ENCODE data around the gene CNTN4.

The CNTN4 gene

DNA sequence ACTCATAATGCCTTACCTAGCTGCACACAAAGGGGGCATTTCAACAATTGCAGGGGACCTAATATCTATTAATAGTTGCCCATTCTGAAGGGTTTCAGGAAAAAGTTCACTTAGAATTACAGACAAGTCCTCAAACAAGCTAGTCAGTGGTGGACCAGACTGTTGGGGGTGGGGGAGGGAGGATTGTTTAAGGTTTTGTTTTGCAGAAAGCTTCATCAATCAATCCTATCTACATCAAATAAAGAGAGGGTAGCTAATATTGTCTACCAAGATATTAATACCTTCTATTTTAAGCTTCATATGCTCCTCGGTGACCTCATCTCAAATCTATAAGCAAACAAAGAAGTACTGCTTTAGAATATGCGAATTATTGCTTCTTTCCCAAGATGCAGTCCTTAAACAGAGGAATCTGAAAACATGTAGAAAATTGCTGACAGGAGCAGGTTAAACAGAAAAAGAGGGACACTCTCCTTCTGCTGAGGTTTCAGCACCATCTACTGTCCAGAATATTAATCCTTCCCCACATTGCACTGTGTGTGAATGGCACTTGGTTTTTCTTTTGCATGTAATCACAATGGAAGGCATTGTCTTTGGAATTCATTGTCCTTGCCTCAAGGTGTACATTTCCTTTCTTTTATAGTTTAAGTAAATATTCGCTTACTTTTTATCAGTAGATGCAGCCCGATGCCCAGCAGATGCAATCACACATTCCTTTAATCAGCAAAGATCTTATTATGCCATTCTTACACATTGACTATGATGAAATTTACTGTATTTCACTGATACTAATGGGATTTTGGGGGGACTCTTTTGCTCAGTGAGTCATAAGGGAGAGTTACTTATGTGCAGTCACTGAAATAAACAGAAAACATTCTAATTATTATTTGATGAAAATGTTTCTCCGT lies 916.8 kb downstream of the CNTN4 start:
- no peak for TF ChIP-seq ZNF274 (IDR thresholded peaks at IDR 0.05; ENCODE audit: low read depth, low read length)
- H3K4me3 ChIP-seq (ENCODE audit: low read length) = no peak overlapping the region

DNA sequence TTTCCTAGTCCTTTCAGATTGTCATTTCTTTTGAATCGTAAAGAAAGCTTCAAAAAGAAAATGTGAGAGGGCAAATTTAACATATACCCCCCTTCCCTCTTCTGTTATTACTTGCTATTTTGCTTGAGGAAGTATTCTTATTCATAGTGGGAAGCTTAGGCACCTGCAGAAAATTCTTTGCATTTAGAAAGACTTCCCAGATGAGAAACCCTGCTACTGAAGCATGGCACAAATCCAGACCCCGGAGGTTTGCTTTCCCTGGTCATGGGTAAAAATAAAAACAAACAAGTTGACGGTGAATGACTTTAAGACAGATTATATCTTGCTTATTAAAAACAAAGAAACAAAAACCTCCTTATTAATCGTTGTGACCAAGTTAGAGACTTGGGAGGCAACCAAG lies 917.6 kb downstream of the CNTN4 start:
- no peak for TF ChIP-seq ZNF274 (IDR thresholded peaks at IDR 0.05; ENCODE audit: low read depth, low read length)
- no peak overlapping the region for H3K4me3 ChIP-seq (ENCODE audit: low read length)

DNA sequence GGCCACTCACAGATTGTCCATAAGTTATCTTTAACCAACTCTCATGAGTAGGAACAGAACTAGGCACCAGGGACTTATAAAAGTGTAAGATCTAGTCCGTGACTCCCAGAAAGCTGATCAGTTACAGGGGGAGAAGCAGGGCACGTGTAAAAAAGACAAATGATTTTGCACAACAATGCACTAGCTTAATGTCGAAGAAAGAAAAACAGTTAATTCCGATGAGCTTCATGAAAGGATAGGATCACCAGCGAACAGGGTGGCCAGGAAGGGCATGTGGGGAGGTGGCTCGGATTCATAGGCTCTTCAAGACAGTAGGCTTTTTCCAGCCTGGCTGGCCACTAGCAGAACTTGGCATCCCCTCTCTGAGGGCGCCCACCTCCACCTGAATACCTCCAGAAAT lies 921.5 kb downstream of the CNTN4 start:
- TF ChIP-seq ZNF274 (IDR thresholded peaks at IDR 0.05; ENCODE audit: low read depth, low read length) = no peak

DNA sequence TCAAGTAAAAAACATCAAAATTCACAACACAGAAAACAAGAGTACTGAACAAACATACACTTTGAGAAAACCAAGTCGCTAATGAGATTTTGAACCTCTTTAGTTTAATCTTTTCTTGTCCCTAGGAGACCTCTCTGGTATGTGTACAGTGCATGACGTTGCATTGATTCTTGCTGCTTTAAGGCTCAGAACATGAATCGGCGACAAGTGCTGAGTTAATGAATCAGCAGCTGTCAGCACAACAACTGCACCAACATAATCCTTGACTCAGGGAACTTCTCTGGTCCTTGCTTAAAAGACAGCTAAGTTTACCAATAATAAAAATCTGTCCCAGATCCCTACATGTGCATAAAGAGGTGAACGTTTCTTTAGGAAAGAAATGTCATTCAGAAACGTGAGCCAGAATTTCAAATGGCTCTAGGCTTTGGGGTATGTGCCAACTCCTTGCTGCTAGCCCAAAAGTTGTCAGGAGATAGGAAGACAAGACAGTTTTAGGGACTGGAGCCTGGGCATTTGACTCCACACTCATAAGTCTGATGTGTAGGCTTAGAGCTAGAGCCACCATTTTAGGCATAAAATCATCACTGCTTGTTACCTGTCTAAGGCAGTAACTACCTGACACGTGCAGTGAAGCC lies 924.6 kb downstream of the CNTN4 start:
- no peak for TF ChIP-seq ZNF274 (IDR thresholded peaks at IDR 0.05; ENCODE audit: low read depth, low read length)
- H3K4me3 ChIP-seq (ENCODE audit: low read length) = no peak overlapping the region

More for the DNA sequence above, 921.5 kb downstream of the CNTN4 start:
- H3K4me3 ChIP-seq (ENCODE audit: low read length) = no peak overlapping the region

DNA sequence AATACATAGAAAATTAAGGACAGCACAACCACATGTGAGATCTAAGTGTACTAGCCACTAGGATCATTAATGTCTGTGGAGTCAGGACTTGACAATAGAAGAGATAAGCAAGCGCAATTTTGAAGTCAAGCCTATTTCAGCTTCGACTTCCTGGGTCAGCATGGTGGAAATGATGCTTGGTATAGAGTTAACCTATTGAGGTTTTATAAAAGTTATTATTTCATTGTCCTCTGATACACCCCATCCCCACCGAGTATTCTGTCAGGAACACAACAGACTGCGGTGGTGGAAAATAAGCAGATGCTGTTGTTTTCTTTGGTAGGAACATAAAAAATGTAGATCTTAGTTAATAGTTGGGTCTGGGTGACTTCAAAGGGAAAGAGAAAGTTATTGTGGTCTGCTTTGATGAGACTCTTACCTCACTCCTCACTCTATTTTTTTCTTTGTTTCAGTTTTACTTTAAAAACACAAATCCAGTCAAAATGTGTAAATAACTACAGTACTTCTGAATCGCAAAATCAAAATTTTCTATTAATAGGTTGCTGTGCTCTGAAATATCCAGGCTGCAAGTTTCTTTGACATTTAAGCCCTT lies 929.4 kb downstream of the CNTN4 start:
- no peak for TF ChIP-seq ZNF274 (IDR thresholded peaks at IDR 0.05; ENCODE audit: low read depth, low read length)
- no peak overlapping the region for H3K4me3 ChIP-seq (ENCODE audit: low read length)

DNA sequence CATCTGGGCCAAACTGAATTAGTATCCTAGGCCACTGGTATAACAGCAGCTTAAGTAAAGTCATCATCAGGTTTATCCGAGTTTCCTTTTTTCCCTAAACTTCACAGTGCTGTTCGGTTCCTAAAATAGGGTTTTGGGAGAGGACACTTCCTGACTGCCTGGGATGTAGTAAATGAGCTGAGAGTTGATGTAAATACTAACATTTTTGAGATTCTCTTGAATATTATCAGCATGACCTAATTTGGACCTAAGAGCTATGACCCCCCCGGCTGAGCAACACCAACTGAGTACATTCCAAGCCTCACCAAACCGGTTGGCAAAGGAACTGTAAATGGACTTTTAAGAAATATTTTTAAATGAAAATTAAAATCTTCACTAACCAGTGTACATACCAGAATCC lies 932.7 kb downstream of the CNTN4 start:
- no peak for TF ChIP-seq ZNF274 (IDR thresholded peaks at IDR 0.05; ENCODE audit: low read depth, low read length)
- no peak overlapping the region for H3K4me3 ChIP-seq (ENCODE audit: low read length)

DNA sequence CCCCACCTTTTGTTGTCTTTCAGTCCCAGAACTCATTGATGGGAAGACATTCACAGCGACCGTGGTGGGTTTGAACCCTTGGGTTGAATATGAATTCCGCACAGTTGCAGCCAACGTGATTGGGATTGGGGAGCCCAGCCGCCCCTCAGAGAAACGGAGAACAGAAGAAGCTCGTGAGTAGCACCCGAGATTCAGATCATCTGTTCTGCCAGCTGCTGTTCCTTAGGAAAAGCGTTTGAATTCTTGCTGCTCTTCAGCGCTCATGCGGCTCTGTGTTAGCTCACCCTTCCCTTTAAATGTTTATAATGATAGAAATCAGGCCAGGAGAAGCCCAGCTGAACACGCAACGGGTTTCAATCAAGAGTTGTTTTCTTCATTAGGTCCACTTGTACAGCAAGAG lies 938.5 kb downstream of the CNTN4 start:
- TF ChIP-seq ZNF274 (IDR thresholded peaks at IDR 0.05; ENCODE audit: low read depth, low read length) = no peak
- H3K4me3 ChIP-seq (ENCODE audit: low read length) = no peak overlapping the region

DNA sequence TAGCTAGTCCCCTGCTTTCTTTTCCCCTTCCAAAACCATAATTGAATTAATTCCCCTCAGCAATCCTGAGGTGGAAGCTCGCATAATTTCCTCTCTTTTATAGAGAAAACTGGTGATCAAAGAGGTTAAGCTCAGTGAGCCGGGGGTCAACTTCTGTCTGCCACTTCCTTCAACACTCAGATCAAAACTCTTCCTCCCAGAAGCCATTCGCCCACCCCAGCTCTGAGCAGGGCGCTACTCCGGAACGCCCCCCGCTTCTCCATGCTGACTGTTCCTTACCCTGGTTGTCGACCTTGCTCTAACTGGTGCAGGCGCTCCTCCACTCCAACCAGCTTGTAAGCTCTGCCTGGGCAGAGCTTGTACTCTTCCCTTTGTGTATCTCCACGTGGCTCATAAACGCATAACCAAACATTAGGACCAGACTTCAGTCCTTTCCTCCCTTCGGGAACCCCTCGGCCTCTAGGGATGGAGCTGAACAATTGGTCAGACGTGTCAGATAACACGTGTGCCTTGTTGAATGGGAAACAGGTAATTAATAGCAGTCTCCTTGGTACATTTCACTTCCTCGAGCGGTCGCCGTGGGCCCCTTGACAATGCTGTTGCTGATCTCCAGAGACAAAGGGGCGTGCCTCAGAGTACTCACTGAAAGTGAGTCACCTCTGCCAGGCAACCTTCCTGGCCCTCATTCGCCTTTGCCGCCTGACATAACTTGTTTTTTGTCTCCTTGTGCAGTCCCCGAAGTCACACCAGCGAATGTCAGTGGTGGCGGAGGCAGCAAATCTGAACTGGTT lies 939.7 kb downstream of the CNTN4 start:
- no peak overlapping the region for H3K4me3 ChIP-seq (ENCODE audit: low read length)
- no peak for TF ChIP-seq ZNF274 (IDR thresholded peaks at IDR 0.05; ENCODE audit: low read depth, low read length)

DNA sequence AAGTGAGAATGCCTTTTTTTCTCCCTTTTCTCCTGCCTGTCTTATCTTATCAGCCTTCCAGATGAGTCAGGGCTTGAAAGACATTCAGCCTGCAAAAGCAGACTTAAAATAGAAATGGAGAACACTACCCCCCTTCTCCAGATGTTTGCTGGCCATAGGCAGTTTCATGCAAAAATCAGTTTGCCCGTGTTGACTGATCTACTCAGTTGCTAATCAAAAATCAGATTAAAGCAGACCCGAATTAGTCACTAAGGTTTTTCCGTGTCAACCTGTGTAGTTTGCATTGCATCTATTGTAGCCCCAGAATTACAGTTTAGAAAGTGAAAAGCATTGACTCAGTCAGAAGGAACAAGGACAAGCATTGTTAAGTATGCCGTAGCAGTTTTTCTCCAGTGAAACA lies 955.3 kb downstream of the CNTN4 start:
- no peak for TF ChIP-seq ZNF274 (IDR thresholded peaks at IDR 0.05; ENCODE audit: low read depth, low read length)

DNA sequence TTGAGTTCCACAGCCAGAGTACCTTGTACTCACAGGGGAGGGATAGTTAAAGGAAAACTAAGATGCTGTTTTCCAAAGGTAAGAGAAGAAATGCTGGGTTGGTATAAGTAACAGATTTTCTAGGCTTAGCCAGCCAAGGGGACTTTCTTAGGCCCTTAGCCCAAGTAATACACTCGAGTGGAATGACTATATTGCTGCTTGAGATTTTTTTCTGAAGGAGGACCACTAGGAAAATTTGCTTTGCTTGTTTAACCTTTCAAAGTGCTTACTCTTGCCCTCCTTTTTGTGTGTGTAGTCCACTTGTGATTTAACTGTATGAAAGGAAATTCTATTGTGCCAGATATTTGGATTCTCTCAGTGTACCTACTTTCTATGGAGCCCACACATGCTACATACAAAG lies 961.0 kb downstream of the CNTN4 start:
- no peak for TF ChIP-seq ZNF274 (IDR thresholded peaks at IDR 0.05; ENCODE audit: low read depth, low read length)
- no peak overlapping the region for H3K4me3 ChIP-seq (ENCODE audit: low read length)

More for the DNA sequence above, 955.3 kb downstream of the CNTN4 start:
- no peak overlapping the region for H3K4me3 ChIP-seq (ENCODE audit: low read length)

DNA sequence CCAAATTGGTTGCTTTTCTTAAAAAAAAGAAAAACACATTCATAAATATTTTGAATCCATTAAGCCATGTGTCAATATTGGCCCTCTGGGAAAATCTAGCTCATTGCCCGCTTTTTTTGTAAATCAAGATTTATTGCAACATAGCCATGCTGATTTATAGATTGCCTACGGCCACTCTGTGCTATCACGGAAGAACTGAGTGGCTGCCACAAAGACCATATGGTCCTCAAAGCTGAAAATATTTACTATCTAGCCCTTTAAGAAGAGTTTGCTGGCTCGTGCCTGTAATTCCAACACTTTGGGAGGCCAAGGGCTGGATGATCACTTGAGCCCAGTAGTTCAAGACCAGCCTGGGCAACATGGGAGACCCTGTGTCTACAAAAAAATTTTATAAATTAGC lies 965.6 kb downstream of the CNTN4 start:
- H3K4me3 ChIP-seq (ENCODE audit: low read length) = no peak overlapping the region
- no peak for TF ChIP-seq ZNF274 (IDR thresholded peaks at IDR 0.05; ENCODE audit: low read depth, low read length)

DNA sequence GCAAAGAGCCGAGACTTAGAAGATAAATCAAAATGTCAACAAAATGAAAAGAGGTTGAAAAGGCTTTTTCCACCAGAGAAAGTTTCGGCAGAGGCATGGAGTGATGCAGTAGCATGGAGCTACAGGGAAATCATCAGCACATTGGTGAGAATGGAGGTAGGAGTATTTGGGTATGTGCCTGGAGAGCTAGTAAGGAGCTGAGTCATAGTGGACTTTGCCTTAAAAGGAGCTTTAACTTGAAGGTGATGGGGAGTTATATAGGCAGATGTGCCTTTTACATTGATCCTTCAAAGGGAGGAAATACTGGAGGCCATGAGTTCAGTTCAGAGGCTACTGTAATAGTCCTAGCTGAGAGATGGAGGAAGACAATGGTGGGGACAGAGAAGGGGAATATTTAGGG lies 967.2 kb downstream of the CNTN4 start:
- H3K4me3 ChIP-seq (ENCODE audit: low read length) = no peak overlapping the region
- TF ChIP-seq ZNF274 (IDR thresholded peaks at IDR 0.05; ENCODE audit: low read depth, low read length) = no peak

DNA sequence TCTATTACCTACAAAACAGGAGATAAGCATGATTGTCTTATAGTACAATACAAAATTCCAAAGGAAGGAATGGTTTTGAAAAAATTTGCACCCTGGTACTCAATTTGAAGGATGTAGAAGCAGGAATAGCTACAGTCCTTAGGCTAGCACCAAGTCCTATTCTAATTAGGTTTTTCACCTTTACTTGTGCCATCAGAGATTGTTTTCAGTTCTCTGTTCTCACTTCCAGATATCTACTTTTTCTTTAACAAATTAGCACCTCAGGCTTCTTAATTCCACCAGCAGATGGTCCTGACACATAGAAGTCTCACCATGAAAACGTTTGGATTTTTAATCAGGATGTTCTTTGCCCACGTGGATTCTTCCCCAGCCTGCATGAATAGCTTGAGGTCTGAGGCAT lies 967.7 kb downstream of the CNTN4 start:
- H3K4me3 ChIP-seq (ENCODE audit: low read length) = no peak overlapping the region
- TF ChIP-seq ZNF274 (IDR thresholded peaks at IDR 0.05; ENCODE audit: low read depth, low read length) = no peak

DNA sequence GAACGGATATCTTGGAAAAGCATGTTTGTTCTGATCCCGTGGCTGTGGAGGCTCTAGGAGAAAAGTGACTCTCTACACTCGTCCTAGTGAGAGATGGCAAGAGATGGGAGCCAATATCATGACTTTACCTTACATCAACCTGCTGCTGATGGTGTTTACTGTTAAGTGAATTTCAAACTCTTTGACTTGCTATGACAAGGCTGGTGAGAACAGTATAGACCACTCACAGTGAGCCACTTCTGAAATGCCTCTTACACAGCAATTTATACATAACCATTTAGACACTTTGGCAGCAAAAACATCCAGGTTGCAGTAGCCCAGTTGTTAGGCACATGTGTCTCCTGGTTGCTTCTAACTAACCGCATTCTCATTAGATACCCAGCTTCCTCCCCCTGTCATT lies 968.2 kb downstream of the CNTN4 start:
- no peak for TF ChIP-seq ZNF274 (IDR thresholded peaks at IDR 0.05; ENCODE audit: low read depth, low read length)
- no peak overlapping the region for H3K4me3 ChIP-seq (ENCODE audit: low read length)

Measured in GM08714 (cell line).